Left kidney (tissue), 8 donors: ENCODE data around the gene MAP3K19. TPM values are rescaled to one million over a fixed set of nuclear protein-coding genes. Genes with fewer than 3 reads are reported as not detected.
"Not testable (repeated sequence)": the region's sequence is repeated elsewhere in the genome, so short reads cannot be mapped to it uniquely, and the experiment has no call there.

ENCODE experiments used
- DNase-seq: peaks from one replicate; pipeline ENCODE4 v3.0.0-alpha.2; 2013
- long read RNA-seq, 8 donors: transcript quantifications; one replicate each; lab custom pipeline, GENCODE V29; 2026
- polyA plus RNA-seq: library from polyadenylated mRNA; unstranded; fragments of 120-200 nt; gene quantifications from one replicate; pipeline ENCODE4 v1.2.1, GENCODE V29; 2013; ENCODE audit not compliant: insufficient read length

The MAP3K19 gene
- polyA plus RNA-seq: 0.73 TPM
- long read RNA-seq, donor 1: 0 reads
- long read RNA-seq, donor 2: 0 reads
- long read RNA-seq, donor 3: 0 reads
- long read RNA-seq, donor 4: 0 reads
- long read RNA-seq, donor 5: 0 reads
- long read RNA-seq, donor 6: 0 reads
- long read RNA-seq, donor 7: 0 reads
- long read RNA-seq, donor 8: 0 reads

GRCh38 chr2:135047300-135047699 is at the start of gene MAP3K19:
Gene MAP3K19, minus strand, starts transcription at chr2:135047447. Its CDS starts 22,800 bp downstream, at chr2:135024647.
- no peak for DNase-seq

DNA sequence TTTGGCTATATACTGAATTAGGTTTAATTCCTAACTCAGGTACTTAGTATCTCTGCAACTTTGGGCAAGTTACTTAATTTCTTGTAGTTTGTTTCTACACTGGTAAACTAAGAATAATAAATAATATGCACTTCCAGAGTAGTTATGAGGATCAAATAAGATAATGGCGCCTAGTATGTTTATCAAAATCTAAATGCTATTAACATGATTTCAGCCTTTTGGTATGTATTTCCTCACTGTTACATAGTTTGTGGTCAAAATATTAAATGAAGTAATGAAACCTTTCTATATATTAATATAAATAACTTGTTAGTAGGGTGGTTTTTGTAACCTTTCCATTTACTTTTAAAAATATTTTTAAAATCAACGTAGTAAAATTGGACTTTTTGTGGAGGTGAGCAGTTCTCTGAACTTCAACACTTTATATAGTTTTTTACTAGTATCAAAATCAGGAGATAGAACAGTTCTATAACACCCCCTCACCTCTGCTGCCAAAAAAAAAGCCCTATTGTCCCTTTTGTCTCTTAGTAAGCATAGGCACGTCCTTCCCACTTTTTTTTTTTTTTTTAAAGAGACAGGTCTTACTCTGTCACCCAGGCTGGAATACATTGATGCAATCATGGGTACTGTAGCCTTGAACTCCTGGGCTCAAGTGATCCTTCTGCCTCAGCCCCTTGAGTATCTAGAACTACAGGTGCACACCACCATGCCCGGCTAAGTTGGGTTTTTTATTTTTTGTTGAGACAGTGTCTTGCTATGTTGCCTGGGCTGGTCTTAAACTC is 49.6 kb upstream of the MAP3K19 start:
- no peak for DNase-seq

DNA sequence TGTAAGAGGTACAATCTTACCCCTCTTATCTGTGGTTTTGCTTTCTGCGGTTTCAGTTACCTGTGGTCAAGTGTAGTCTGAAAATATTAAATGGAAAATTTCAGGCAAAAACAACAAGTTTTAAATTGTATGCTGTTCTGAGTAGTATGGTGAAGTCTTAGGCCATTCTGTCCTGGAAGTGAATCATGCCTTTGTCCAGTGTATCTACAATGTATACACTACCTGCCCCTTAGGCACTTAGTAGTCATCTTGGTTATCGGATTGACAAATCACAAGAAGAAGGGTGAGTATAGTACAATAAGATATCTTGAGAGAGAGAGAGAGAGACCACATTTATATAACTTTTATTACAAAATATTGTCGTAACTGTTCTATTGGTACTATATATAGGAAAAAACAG is 48.3 kb upstream of the MAP3K19 start:
- no peak for DNase-seq

DNA sequence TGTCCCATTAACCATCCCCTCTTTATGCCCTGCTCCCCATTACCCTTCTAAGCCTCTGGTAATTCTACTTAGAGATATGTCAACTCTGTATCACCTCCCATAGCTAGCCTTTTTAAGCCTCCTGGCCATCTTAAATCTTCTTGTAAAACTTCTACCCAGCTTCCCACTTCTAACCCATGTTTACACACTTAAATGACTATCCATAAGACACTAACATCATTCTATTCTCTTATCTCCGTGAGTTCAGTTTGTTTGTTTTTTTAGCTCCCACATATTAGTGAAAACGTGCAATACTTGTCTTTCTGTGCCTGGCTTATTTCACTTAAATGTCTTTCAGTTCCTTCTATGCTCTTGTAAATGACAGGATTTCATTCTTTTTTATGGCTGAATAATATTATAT is 47.3 kb upstream of the MAP3K19 start:
- DNase-seq: no peak

DNA sequence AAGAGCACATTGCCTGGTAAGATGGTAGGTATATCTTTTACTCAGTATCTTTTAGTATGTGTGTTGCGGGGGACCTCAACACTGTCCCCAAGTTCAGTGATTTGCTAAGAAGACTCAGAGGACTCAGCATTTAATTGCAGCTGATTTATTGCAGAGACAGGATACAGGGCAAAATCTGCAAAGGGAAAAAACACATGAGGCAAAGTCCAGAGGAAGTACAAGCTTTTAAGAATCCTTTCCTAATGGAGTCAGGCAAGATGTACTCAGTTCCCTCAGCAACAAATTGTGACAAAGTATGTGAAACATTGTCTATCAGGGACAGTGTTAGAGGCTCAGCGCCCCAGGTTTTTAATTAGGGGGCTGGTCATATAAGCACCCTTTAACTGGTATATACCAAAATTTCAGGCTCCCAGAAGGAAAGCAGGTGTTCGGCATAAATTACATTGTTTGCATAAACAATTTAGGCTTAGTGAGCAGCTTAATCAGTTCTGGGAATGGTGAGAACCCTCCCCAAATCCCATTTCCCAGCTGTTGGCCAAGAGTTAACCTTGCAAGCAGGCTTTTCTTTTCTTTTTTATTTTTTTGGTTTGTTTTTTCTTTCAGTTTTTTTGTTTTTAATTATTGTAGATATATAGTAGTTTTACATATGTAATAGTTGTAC is 46.6 kb upstream of the MAP3K19 start:
- DNase-seq: peak; percentile 4

DNA sequence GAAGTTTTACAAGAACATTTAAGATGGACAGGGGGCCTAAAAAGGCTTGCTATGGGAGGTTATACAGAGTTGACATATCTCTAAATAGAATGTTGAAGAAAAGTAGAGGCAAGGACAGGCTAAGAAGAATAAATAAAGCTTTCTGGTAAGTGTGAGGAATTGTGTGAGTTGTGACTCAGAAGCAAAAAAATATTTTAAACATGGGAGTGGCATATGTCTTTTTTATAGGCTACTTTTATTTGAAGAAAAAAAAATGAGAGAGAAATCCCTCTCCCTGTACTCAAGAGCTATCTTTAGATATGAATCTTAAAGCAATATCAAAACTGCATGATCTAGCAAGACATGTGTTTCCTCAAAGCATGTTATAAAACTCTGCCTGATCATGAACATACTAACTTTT is 45.9 kb upstream of the MAP3K19 start:
- DNase-seq: no peak

- no peak for DNase-seq
These were observed 44.4 kb upstream of the MAP3K19 start for GRCh38 chr2:135091681-135092080.

DNA sequence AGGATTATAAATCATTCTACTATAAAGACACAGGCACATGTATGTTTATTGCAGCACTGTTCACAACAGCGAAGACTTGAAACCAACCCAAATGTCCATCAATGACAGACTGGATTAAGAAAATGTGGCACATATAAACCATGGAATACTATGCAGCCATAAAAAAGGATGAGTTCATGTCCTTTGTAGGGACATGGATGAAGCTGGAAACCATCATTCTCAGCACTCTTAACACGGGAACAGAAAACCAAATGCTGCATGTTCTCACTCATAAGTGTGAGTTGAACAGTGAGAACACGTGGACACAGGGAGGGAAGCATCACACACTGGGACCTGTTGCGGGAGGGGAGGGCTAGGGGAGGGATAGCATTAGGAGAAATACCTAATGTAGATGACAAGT is 42.4 kb upstream of the MAP3K19 start:
- DNase-seq: not testable (repeated sequence)

DNA sequence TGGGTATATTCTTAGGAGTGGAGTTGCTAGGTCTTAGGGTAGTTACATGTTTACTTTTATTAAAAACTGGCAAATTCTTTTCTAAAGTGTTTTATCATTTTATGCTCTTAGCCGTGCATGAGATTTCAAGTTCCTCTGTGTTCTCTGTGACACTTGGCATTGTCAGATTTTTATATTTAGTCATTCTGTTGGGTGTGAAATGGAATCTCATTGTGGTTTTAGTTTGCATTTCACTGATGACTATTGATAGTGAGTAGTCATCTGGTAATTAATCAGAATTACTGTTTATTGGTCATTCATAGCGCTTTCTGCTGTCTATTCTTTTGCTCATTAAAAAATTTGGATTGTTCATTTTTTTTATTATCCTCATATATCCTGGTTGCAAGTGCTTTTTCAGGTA is 39.0 kb upstream of the MAP3K19 start:
- DNase-seq: no peak

DNA sequence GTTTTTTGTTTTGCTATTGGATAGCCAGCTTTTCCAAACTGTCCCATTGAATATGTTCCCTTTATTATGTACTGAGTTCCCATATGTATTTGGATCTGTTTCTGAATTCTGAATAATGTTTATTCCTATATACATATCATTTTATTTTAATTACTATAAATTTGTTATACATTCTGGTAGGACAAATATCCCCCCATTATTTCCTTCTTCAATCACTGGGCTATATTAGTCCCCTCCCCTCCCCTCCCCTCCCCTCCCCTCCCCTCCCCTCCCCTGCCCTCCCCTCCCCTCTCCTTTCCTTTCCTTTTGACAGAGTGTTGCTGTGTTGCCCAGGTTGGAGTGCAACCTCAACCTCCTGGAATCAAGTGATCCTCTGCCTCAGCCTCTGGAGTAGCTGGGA is 31.2 kb upstream of the MAP3K19 start:
- DNase-seq: no peak

- no peak for DNase-seq
These were observed 29.3 kb upstream of the MAP3K19 start for GRCh38 chr2:135076556-135076955.

GRCh38 chr2:135074216-135074615 is 27.0 kb upstream of the MAP3K19 start:
- no peak for DNase-seq

GRCh38 chr2:135072125-135072997 is 25.1 kb upstream of the MAP3K19 start:
- no peak for DNase-seq

- no peak for DNase-seq
These were observed 19.5 kb upstream of the MAP3K19 start for GRCh38 chr2:135066710-135067109.

GRCh38 chr2:135064149-135064548 is 16.9 kb upstream of the MAP3K19 start:
- no peak for DNase-seq

- no peak for DNase-seq
These were observed 16.0 kb upstream of the MAP3K19 start for GRCh38 chr2:135063210-135063609.

GRCh38 chr2:135059577-135059976 is 12.3 kb upstream of the MAP3K19 start:
- DNase-seq: no peak

DNA sequence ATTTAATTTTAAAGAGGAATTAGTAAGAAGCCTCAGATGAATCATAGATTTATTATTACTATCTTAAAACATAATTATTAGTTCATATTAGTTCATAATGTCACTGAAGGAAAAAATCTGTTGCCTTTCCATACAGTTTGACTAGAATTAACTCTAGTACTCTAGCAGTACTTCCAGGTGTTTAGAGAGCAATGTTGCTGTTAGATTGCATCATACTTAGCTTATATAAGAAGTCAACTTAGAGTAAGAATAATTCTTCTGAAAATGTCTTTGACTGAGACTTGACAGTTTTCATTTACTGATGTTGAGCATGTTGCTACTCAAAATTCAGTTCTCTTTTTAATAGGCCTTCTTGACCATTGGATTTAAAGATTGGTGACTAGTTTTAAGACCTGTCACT is 9.5 kb upstream of the MAP3K19 start:
- DNase-seq: no peak

DNA sequence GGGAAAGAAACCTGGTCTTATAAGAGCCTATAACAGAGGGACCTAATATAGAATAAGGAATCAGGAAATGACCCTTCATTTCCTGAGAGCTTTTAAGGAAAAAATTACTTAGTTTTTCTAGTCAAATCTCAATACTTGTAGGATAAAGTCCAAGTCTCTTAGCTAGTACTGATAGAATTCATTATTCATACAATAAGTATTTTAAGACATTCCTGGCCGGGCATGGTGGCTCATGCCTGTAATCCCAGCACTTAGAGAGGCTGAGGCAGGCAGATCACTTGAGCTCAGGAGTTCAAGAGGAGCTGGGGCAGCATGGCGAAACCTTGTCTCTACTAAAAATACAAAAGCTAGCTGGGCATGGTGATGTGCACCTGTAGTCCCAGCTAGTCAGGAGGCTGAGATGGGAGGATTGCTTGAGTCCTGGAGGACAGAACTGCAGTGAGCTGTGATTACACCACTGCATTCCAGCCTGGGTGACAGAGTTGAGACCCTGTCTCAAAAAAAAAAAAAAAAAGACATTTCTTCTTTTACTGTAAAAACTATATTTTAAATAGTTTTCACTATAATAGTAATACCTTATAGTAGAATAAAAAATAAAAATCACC is 8.0 kb upstream of the MAP3K19 start:
- DNase-seq: no peak

- DNase-seq: no peak
These were observed 5.8 kb upstream of the MAP3K19 start for GRCh38 chr2:135052997-135053474.

GRCh38 chr2:135052042-135052876 is 5.0 kb upstream of the MAP3K19 start, which contains the start of gene RAB3GAP1:
Gene RAB3GAP1, plus strand, starts transcription at chr2:135052292. Its CDS starts 16 bp downstream, at chr2:135052308.
- peak; percentile 84 for DNase-seq
